Measurements from ENCODE around the gene COL1A2. TPM values are rescaled to one million over a fixed set of nuclear protein-coding genes. Genes with fewer than 3 reads are reported as not detected.

The COL1A2 gene
- under 1 TPM; 0.11 to 0.19 TPM for total RNA-seq

DNA sequence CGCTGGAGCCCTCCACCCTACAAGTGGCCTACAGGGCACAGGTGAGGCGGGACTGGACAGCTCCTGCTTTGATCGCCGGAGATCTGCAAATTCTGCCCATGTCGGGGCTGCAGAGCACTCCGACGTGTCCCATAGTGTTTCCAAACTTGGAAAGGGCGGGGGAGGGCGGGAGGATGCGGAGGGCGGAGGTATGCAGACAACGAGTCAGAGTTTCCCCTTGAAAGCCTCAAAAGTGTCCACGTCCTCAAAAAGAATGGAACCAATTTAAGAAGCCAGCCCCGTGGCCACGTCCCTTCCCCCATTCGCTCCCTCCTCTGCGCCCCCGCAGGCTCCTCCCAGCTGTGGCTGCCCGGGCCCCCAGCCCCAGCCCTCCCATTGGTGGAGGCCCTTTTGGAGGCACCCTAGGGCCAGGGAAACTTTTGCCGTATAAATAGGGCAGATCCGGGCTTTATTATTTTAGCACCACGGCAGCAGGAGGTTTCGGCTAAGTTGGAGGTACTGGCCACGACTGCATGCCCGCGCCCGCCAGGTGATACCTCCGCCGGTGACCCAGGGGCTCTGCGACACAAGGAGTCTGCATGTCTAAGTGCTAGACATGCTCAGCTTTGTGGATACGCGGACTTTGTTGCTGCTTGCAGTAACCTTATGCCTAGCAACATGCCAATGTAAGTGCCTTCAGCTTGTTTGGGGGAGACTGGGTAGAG is at the start of gene COL1A2:
TSS of gene COL1A2 (plus strand) at position 459 of the 704 bp plus-strand sequence. CDS start at position 596, 137 bp downstream.
- intact Hi-C loops (cut with DNase I, micrococcal nuclease), result loop anchor here (1.0 to 10.0 kb wide), 11 partner anchors 107 to 1150 kb away; no protein-coding TSS in a partner anchor
- ChIA-PET CTCF (interaction anchor here (0.5 to 1.6 kb wide), 8 partner anchors 9 to 952 kb away, joined by 3 to 5 read pairs (median 3); no protein-coding TSS in a partner anchor), POLR2A (no interaction called here)
- Mint-ChIP-seq H3K4me1 (peaks cover 8% of the 10 kb centered on the region), H3K4me3 (no peak within 1 kb of the TSS), H3K27ac (no peak within 1 kb of the TSS), H3K36me3 (ENCODE audit: low read depth) (no peaks in the 10 kb centered on the region), H3K9me3 (ENCODE audit: low read depth) (no peaks in the 10 kb centered on the region), H3K27me3 (peaks cover 29% of the 10 kb centered on the region)
- DNase-seq (peak; percentile 22), ATAC-seq (peak; percentile 33)

- Mint-ChIP-seq H3K27ac (no peak overlapping the region), H3K4me1 (no peaks in the 10 kb centered on the region), H3K4me3 (no peak overlapping the region), H3K9me3 (ENCODE audit: low read depth) (no peaks in the 10 kb centered on the region), H3K36me3 (ENCODE audit: low read depth) (no peaks in the 10 kb centered on the region), H3K27me3 (peaks cover 4% of the 10 kb centered on the region)
- intact Hi-C loops (cut with DNase I, micrococcal nuclease), result no loop called here
- DNase-seq (no peak), ATAC-seq (no peak)
- ChIA-PET CTCF (no interaction called here), POLR2A (no interaction called here)
Observed at GRCh38 chr7:94345907-94346306, 48.8 kb upstream of the COL1A2 start.

DNA sequence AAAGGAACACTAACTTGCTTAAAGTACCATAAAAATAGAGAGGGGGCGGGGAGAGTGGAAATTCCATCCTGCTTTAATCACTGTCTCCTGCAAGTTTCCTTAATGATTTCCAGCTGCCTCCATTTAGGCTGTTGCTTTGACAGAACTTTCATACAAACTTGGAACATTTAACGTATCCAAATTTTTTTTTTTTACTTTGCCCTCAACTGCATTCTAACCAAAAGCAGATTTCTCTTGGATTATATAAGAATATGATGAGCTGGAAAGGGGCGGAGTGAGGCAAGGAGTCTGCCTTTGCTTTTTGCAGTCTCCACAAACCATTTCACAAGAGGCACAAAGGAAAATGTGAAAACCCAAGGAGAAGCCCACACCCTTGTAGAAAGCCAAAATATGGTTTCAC is 46.6 kb upstream of the COL1A2 start:
- no peak overlapping the region for H3K4me3 Mint-ChIP-seq
- ChIA-PET CTCF (no interaction called here), POLR2A (no interaction called here)
- peaks cover 4% of the 10 kb centered on the region for H3K27me3 Mint-ChIP-seq
- ATAC-seq (no peak), DNase-seq (no peak)
- intact Hi-C loops (cut with DNase I, micrococcal nuclease), result no loop called here
- H3K36me3 Mint-ChIP-seq (ENCODE audit: low read depth), result no peaks in the 10 kb centered on the region
- H3K4me1 Mint-ChIP-seq, result no peaks in the 10 kb centered on the region
- no peak overlapping the region for H3K27ac Mint-ChIP-seq
- no peaks in the 10 kb centered on the region for H3K9me3 Mint-ChIP-seq (ENCODE audit: low read depth)

DNA sequence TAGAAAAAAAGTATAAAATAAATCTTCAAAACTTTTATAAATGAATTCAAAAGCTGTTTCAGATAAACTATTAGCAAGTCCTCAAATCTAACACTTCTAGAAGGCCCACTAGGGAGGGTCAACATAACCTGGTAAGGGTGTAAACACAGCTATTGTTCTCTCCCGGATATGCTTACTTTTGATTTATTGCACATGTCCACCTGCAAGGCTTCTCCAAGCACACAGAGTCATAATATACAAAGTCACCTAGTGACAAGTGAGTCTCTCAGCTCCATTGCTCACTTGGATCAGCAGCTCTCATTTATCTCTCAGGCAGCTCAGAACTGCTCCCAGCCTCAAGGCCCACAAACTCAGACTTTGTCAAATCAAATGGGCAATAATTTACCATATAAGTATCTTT is 44.0 kb upstream of the COL1A2 start:
- H3K4me1 Mint-ChIP-seq, result no peaks in the 10 kb centered on the region
- ChIA-PET CTCF (interaction anchor here (0.7 kb wide), 1 partner anchor 110 kb away, joined by 3 read pairs; no protein-coding TSS in a partner anchor), POLR2A (no interaction called here)
- no peaks in the 10 kb centered on the region for H3K36me3 Mint-ChIP-seq (ENCODE audit: low read depth)
- H3K4me3 Mint-ChIP-seq, result no peak overlapping the region
- peaks cover 2% of the 10 kb centered on the region for H3K27me3 Mint-ChIP-seq
- no peaks in the 10 kb centered on the region for H3K9me3 Mint-ChIP-seq (ENCODE audit: low read depth)
- intact Hi-C loops (cut with DNase I, micrococcal nuclease), result no loop called here
- H3K27ac Mint-ChIP-seq, result no peak overlapping the region
- DNase-seq (no peak), ATAC-seq (no peak)

- Mint-ChIP-seq H3K27me3 (peaks cover 2% of the 10 kb centered on the region), H3K36me3 (ENCODE audit: low read depth) (no peaks in the 10 kb centered on the region), H3K4me1 (no peaks in the 10 kb centered on the region), H3K9me3 (ENCODE audit: low read depth) (no peaks in the 10 kb centered on the region), H3K27ac (no peak overlapping the region), H3K4me3 (no peak overlapping the region)
- DNase-seq, result no peak
- no peak for ATAC-seq
- ChIA-PET CTCF (no interaction called here), POLR2A (no interaction called here)
- intact Hi-C loops (cut with DNase I, micrococcal nuclease), result no loop called here
Observed at GRCh38 chr7:94351703-94352102, 43.0 kb upstream of the COL1A2 start.

- Mint-ChIP-seq H3K4me3 (no peak overlapping the region), H3K27ac (no peak overlapping the region), H3K27me3 (peaks cover 7% of the 10 kb centered on the region), H3K4me1 (no peaks in the 10 kb centered on the region), H3K36me3 (ENCODE audit: low read depth) (no peaks in the 10 kb centered on the region), H3K9me3 (ENCODE audit: low read depth) (no peaks in the 10 kb centered on the region)
- ChIA-PET CTCF (no interaction called here), POLR2A (no interaction called here)
- intact Hi-C loops (cut with DNase I, micrococcal nuclease), result no loop called here
- ATAC-seq (no peak), DNase-seq (no peak)
Observed at GRCh38 chr7:94352887-94353286, 41.8 kb upstream of the COL1A2 start.

DNA sequence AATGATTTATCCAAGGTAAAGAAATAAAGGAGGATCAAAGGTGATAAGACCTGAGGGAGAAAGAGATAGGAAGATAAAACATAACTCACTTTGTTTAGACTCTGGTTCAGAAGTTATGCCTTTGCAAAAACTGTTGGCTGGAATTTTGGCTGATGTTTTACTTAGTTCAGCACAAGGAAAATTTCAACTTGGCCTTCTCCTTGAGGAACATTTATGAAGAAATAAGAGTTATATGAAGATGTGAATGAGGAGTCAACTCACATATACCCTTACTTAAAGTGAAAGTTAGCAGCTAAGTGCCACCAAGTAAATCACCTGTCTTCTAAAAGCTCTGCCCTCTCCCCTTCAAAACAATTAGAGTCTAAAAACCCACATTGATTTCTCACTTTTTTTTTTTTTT is 39.7 kb upstream of the COL1A2 start:
- Mint-ChIP-seq H3K27ac (no peak overlapping the region), H3K36me3 (ENCODE audit: low read depth) (no peaks in the 10 kb centered on the region), H3K4me3 (no peak overlapping the region), H3K9me3 (ENCODE audit: low read depth) (no peaks in the 10 kb centered on the region), H3K27me3 (peaks cover 7% of the 10 kb centered on the region), H3K4me1 (no peaks in the 10 kb centered on the region)
- CTCF ChIA-PET, result no interaction called here
- intact Hi-C loops (cut with DNase I, micrococcal nuclease), result no loop called here
- ATAC-seq, result no peak
- POLR2A ChIA-PET, result no interaction called here
- no peak for DNase-seq

- no peak for DNase-seq
- no peak overlapping the region for H3K27ac Mint-ChIP-seq
- H3K9me3 Mint-ChIP-seq (ENCODE audit: low read depth), result no peaks in the 10 kb centered on the region
- H3K4me3 Mint-ChIP-seq, result no peak overlapping the region
- ChIA-PET CTCF (no interaction called here), POLR2A (no interaction called here)
- intact Hi-C loops (cut with DNase I, micrococcal nuclease), result no loop called here
- no peaks in the 10 kb centered on the region for H3K4me1 Mint-ChIP-seq
- no peaks in the 10 kb centered on the region for H3K36me3 Mint-ChIP-seq (ENCODE audit: low read depth)
- no peak for ATAC-seq
- peaks cover 7% of the 10 kb centered on the region for H3K27me3 Mint-ChIP-seq
Observed at GRCh38 chr7:94355454-94355853, 39.2 kb upstream of the COL1A2 start.

DNA sequence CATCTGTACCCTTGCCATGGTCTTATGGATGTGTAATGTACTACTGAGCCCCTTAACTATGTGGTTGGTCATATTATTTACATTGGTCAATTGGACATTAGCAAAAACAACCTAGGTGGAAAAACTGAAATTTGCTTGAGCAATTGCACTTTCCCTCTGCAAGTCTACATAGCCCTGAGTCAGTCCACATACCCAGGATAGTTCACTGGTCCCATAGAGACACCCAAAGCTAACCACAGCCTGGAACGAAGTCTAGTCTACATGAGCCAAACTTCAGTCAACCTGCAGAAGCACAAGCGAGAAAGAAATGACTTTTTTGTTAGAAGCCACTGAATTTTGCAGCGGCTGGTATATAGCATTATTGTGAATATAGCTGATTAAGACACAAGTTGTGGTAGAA is 37.6 kb upstream of the COL1A2 start:
- intact Hi-C loops (cut with DNase I, micrococcal nuclease), result no loop called here
- CTCF ChIA-PET, result no interaction called here
- H3K4me3 Mint-ChIP-seq, result no peak overlapping the region
- POLR2A ChIA-PET, result no interaction called here
- no peak for ATAC-seq
- no peaks in the 10 kb centered on the region for H3K9me3 Mint-ChIP-seq (ENCODE audit: low read depth)
- H3K27me3 Mint-ChIP-seq, result peaks cover 10% of the 10 kb centered on the region
- H3K4me1 Mint-ChIP-seq, result no peaks in the 10 kb centered on the region
- H3K27ac Mint-ChIP-seq, result no peak overlapping the region
- no peak for DNase-seq
- H3K36me3 Mint-ChIP-seq (ENCODE audit: low read depth), result no peaks in the 10 kb centered on the region

DNA sequence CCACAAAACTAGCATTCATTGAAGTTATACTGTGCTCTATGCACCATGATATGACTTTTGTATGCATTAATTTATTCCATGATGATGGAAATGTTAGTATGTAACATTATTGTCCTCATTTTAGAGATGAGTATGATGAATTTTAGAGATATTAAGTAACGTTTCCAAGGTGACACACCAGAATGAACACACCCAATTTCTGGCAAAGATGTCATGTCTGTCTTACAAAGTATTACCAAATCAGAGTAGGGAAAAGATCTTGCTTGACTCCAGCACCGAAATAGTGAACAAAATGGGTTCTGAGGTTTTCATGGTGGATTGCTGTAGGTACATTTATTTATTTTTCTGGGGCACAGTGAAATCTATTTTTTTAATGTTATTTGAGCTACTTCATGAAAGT is 33.8 kb upstream of the COL1A2 start:
- ATAC-seq (no peak), DNase-seq (no peak)
- Mint-ChIP-seq H3K4me1 (no peaks in the 10 kb centered on the region), H3K36me3 (ENCODE audit: low read depth) (no peaks in the 10 kb centered on the region), H3K9me3 (ENCODE audit: low read depth) (peaks cover 1% of the 10 kb centered on the region), H3K27me3 (peaks cover 9% of the 10 kb centered on the region), H3K4me3 (no peak overlapping the region), H3K27ac (no peak overlapping the region)
- POLR2A ChIA-PET, result no interaction called here
- intact Hi-C loops (cut with DNase I, micrococcal nuclease), result no loop called here
- CTCF ChIA-PET, result no interaction called here

DNA sequence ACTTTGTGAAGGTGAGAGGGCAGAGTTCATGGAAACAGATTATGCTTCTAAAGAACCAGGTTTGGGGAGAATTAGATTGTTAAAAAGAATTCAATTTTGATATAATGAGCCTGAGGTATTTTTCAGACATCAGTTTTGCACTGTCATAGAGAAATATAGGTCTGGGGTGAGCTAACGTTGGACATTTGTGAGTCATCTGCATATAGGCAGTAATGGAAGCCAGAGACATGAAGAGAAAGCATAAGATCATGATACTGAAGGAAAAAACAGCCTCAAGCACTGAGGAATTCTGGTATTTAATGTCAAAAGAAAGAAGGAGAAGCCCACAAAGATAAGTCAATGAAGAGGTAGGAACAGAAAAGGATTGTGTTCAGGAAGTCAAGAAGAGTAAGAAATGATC is 32.4 kb upstream of the COL1A2 start:
- Mint-ChIP-seq H3K9me3 (ENCODE audit: low read depth) (peaks cover 1% of the 10 kb centered on the region), H3K27ac (no peak overlapping the region), H3K27me3 (peaks cover 9% of the 10 kb centered on the region), H3K4me3 (no peak overlapping the region), H3K36me3 (ENCODE audit: low read depth) (no peaks in the 10 kb centered on the region), H3K4me1 (no peaks in the 10 kb centered on the region)
- ChIA-PET POLR2A (no interaction called here), CTCF (no interaction called here)
- intact Hi-C loops (cut with DNase I, micrococcal nuclease), result no loop called here
- DNase-seq (no peak), ATAC-seq (no peak)

- DNase-seq, result no peak
- Mint-ChIP-seq H3K27ac (no peak overlapping the region), H3K4me1 (no peaks in the 10 kb centered on the region), H3K4me3 (no peak overlapping the region), H3K9me3 (ENCODE audit: low read depth) (peaks cover 1% of the 10 kb centered on the region), H3K36me3 (ENCODE audit: low read depth) (no peaks in the 10 kb centered on the region), H3K27me3 (peaks cover 6% of the 10 kb centered on the region)
- CTCF ChIA-PET, result no interaction called here
- POLR2A ChIA-PET, result no interaction called here
- ATAC-seq, result no peak
- intact Hi-C loops (cut with DNase I, micrococcal nuclease), result no loop called here
Observed at GRCh38 chr7:94364816-94365215, 29.9 kb upstream of the COL1A2 start.

Measured in activated CD4-positive, alpha-beta T cell treated with anti-CD3 and anti-CD28 coated beads for 36 hours (primary cell).